Loucy (cell line): ENCODE measurements around the gene CUL2.
"Not testable (repeated sequence)": the region's sequence is repeated elsewhere in the genome, so short reads cannot be mapped to it uniquely, and the experiment has no call there.

Source experiments
- H2AFZ ChIP-seq: fragments of 200-600 bp; sonication (generic); 2 replicates; pipeline ENCODE4 v1.6.0; 2016; ENCODE audit warnings: antibody characterized with exemption, mild to moderate bottlenecking, low read length, moderate library complexity
- H3F3A ChIP-seq: fragments of 200-600 bp; 2 replicates; pipeline ENCODE4 v1.6.0; 2016; ENCODE audit warnings: antibody characterized with exemption, low read depth, mild to moderate bottlenecking
- H3K27me3 ChIP-seq: fragments of 200-600 bp; sonication (generic); 2 replicates; pipeline ENCODE4 v1.6.1; 2014; ENCODE audit warnings: low read length, mild to moderate bottlenecking; ENCODE audit not compliant: insufficient read depth, poor library complexity, severe bottlenecking
- H3K36me3 ChIP-seq: fragments of 200-600 bp; sonication (generic); 2 replicates; pipeline ENCODE4 v1.6.1; 2016; ENCODE audit warnings: low read length; ENCODE audit not compliant: insufficient read depth
- H3K4me1 ChIP-seq: fragments of 200-600 bp; sonication (generic); 2 replicates; pipeline ENCODE4 v1.5.1; 2014; ENCODE audit warnings: low read length, mild to moderate bottlenecking; ENCODE audit not compliant: insufficient read depth, poor library complexity, severe bottlenecking
- H3K4me2 ChIP-seq: fragments of 200-600 bp; sonication (generic); 2 replicates; pipeline ENCODE4 v1.6.0; 2014; ENCODE audit warnings: antibody characterized with exemption, low read length, low read depth, mild to moderate bottlenecking; ENCODE audit not compliant: poor library complexity, severe bottlenecking
- H3K4me3 ChIP-seq: fragments of 200-600 bp; sonication (generic); 2 replicates; pipeline ENCODE4 v1.5.1; 2014; ENCODE audit warnings: low read length, mild to moderate bottlenecking, mixed read lengths; ENCODE audit not compliant: poor library complexity, severe bottlenecking
- H3K79me2 ChIP-seq: fragments of 200-600 bp; sonication (generic); 2 replicates; pipeline ENCODE4 v1.6.1; 2014; ENCODE audit warnings: low read length; ENCODE audit not compliant: insufficient read depth
- H3K9ac ChIP-seq: fragments of 200-600 bp; sonication (generic); 2 replicates; pipeline ENCODE4 v1.6.0; 2014; ENCODE audit warnings: mild to moderate bottlenecking, low read depth, low read length, moderate library complexity; ENCODE audit not compliant: poor library complexity, severe bottlenecking
- H3K9me2 ChIP-seq: fragments of 200-600 bp; sonication (generic); replicated peaks from 2 replicates; pipeline ENCODE4 v1.6.1; 2016; ENCODE audit warnings: low read depth, low read length, mixed read lengths
- H3K9me3 ChIP-seq: fragments of 200-600 bp; sonication (generic); 2 replicates; pipeline ENCODE4 v1.6.1; 2014; ENCODE audit warnings: mild to moderate bottlenecking, antibody characterized with exemption, low read length, low read depth; ENCODE audit not compliant: insufficient read depth
- H4K20me1 ChIP-seq: fragments of 200-600 bp; sonication (generic); 2 replicates; pipeline ENCODE4 v1.6.0; 2014; ENCODE audit warnings: antibody characterized with exemption, low read length, mild to moderate bottlenecking; ENCODE audit not compliant: insufficient read depth, poor library complexity, severe bottlenecking
- CTCF ChIP-seq: fragments of 200-600 bp; sonication (generic); conservative IDR thresholded peaks from 2 replicates; pipeline ENCODE4 v1.5.1; 2014; ENCODE audit warnings: mild to moderate bottlenecking, antibody characterized with exemption, low read length
- EZH2phosphoT487 ChIP-seq: fragments of 200-600 bp; IDR thresholded peaks from 2 replicates; pipeline ENCODE4 v1.6.1; 2018; ENCODE audit warnings: antibody characterized with exemption, mild to moderate bottlenecking, moderate library complexity, borderline replicate concordance

CUL2 gene

GRCh38 chr10:34979938-34980337 lies 110.2 kb downstream of the CUL2 start:
- no peak for TF ChIP-seq CTCF
- no peak for TF ChIP-seq EZH2phosphoT487

GRCh38 chr10:34978080-34978479 lies 112.1 kb downstream of the CUL2 start:
- no peaks in the 10 kb centered on the region for H3K36me3 ChIP-seq
- H3K4me2 ChIP-seq, result no peak overlapping the region
- H3K4me3 ChIP-seq, result no peak overlapping the region

More at GRCh38 chr10:34979938-34980337, 110.2 kb downstream of the CUL2 start:
- Histone ChIP-seq H3K9ac (no peak overlapping the region), H3K4me2 (no peak overlapping the region), H3F3A (no peaks in the 10 kb centered on the region), H3K9me2 (no peaks in the 10 kb centered on the region), H3K9me3 (peaks cover 15% of the 10 kb centered on the region; the same call in 1 of the 2 replicates), H3K4me3 (no peak overlapping the region), H4K20me1 (no peaks in the 10 kb centered on the region), H3K4me1 (no peaks in the 10 kb centered on the region), H3K79me2 (no peaks in the 10 kb centered on the region), H3K36me3 (no peaks in the 10 kb centered on the region), H2AFZ (no peak overlapping the region), H3K27me3 (no peaks in the 10 kb centered on the region)

GRCh38 chr10:34976380-34976910 lies 113.7 kb downstream of the CUL2 start:
- not testable (repeated sequence) for H3K4me2 ChIP-seq, H3K4me1 ChIP-seq, H3K27me3 ChIP-seq, H4K20me1 ChIP-seq, H3K9me2 ChIP-seq, H3K36me3 ChIP-seq, H2AFZ ChIP-seq, H3K4me3 ChIP-seq, H3F3A ChIP-seq, H3K79me2 ChIP-seq, H3K9ac ChIP-seq
- H3K9me3 ChIP-seq, result peaks cover 15% of the 10 kb centered on the region; the same call in 1 of the 2 replicates

More at GRCh38 chr10:34978080-34978479, 112.1 kb downstream of the CUL2 start:
- no peaks in the 10 kb centered on the region for H4K20me1 ChIP-seq
- TF ChIP-seq EZH2phosphoT487 (no peak), CTCF (no peak)
- no peaks in the 10 kb centered on the region for H3K27me3 ChIP-seq
- H3K4me1 ChIP-seq, result no peaks in the 10 kb centered on the region
- H3K79me2 ChIP-seq, result no peaks in the 10 kb centered on the region
- no peak overlapping the region for H2AFZ ChIP-seq
- no peak overlapping the region for H3K9ac ChIP-seq
- no peaks in the 10 kb centered on the region for H3K9me2 ChIP-seq
- H3F3A ChIP-seq, result no peaks in the 10 kb centered on the region
- H3K9me3 ChIP-seq, result peaks cover 15% of the 10 kb centered on the region; the same call in 1 of the 2 replicates

- not testable (repeated sequence) for H2AFZ ChIP-seq, H4K20me1 ChIP-seq, H3K9me2 ChIP-seq, H3K36me3 ChIP-seq, H3K79me2 ChIP-seq, H3K27me3 ChIP-seq, H3K4me2 ChIP-seq, H3K4me1 ChIP-seq, H3K4me3 ChIP-seq, H3F3A ChIP-seq, H3K9ac ChIP-seq
- peaks cover 15% of the 10 kb centered on the region; the same call in 1 of the 2 replicates for H3K9me3 ChIP-seq
These were observed 115.6 kb downstream of the CUL2 start for GRCh38 chr10:34974364-34975065.

GRCh38 chr10:34973757-34974156 lies 116.4 kb downstream of the CUL2 start:
- not testable (repeated sequence) for H3K4me3 ChIP-seq, H3K4me2 ChIP-seq, H3K4me1 ChIP-seq, H3K9ac ChIP-seq, H3K36me3 ChIP-seq, H3F3A ChIP-seq, H3K79me2 ChIP-seq, H3K9me2 ChIP-seq, H2AFZ ChIP-seq, H4K20me1 ChIP-seq, H3K27me3 ChIP-seq
- H3K9me3 ChIP-seq, result peaks cover 15% of the 10 kb centered on the region; the same call in 1 of the 2 replicates

GRCh38 chr10:34973121-34973520 lies 117.0 kb downstream of the CUL2 start:
- not testable (repeated sequence) for H3K4me1 ChIP-seq, H3K36me3 ChIP-seq, H3K27me3 ChIP-seq, H3K4me2 ChIP-seq, H2AFZ ChIP-seq, H3K79me2 ChIP-seq, H3K9me2 ChIP-seq, H4K20me1 ChIP-seq, H3K9ac ChIP-seq, H3F3A ChIP-seq, H3K4me3 ChIP-seq
- peaks cover 15% of the 10 kb centered on the region; the same call in 1 of the 2 replicates for H3K9me3 ChIP-seq
